HepG2 (cell line): ENCODE measurements around the gene CEBPB. TPM values are rescaled to one million over a fixed set of nuclear protein-coding genes. Genes with fewer than 3 reads are reported as not detected.
A peak's percentile ranks its signal among the peaks of the same experiment; 100 is the strongest.

Source experiments
- ATAC-seq: fragments of 200-7000 bp; cut with Tn5 transposase; 3 replicates; pipeline ENCODE4 v1.9.1; 2020; ENCODE audit warnings: mild to moderate bottlenecking, moderate library complexity
- BruUV-seq: library from RNA; stranded (reverse); fragments of 400-500 nt; replicated peaks from 2 replicates; lab custom pipeline; 2021; lab: Mats Ljungman, UMichigan
- CTCF ChIA-PET: fragments of 300-600 bp; formaldehyde crosslinking; extraction: SDS; loops from one replicate; lab custom pipeline; 2021; ENCODE audit warnings: low total read pairs, inconsistent platforms, low intra/inter-chr PET ratio; lab: Yijun Ruan, JAX
- POLR2A ChIA-PET: fragments of 350-600 bp; sonication (Branson Sonifier 250); formaldehyde crosslinking; loops from one replicate; lab custom pipeline; 2020; ENCODE audit warnings: antibody characterized with exemption, inconsistent platforms; lab: Yijun Ruan, JAX
- DNase-seq: peaks from one replicate; pipeline ENCODE4 v3.0.0-alpha.2; 2015; ENCODE audit warnings: low spot score
- FAIRE-seq: peaks from 3 replicates; lab custom pipeline; 2011; peaks lifted over from hg19 to GRCh38; lab: Jason Lieb, UNC
- H2AFZ ChIP-seq: one replicate; pipeline ENCODE4 v1.6.1; 2011; ENCODE audit warnings: low read length, inconsistent platforms
- H3K27ac ChIP-seq: fragments of 300-600 bp; 3 replicates; pipeline ENCODE4 v1.8.0; 2011; ENCODE audit warnings: mixed run types, mild to moderate bottlenecking, mixed read lengths, low read length, inconsistent platforms; ENCODE audit not compliant: insufficient read depth; ENCODE audit errors: extremely low read length
- H3K27me3 ChIP-seq, 2 experiments: fragments of 200-600 bp in 1 of 2; 2 replicates in 1 of 2; 3 replicates in 1 of 2; pipeline versions ENCODE4 v1.6.0 to v1.8.0; 2011; ENCODE audit warnings: low read length in 2 of 2, mild to moderate bottlenecking in 2 of 2, moderate library complexity in 2 of 2, inconsistent platforms in 1 of 2; ENCODE audit not compliant: insufficient read depth in 2 of 2, control insufficient read depth in 1 of 2
- H3K36me3 ChIP-seq, 2 experiments: fragments of 200-600 bp in 1 of 2; replicated peaks in 1 of 2; 2 replicates in 1 of 2; 3 replicates in 1 of 2; pipeline versions ENCODE4 v1.5.1 to v1.8.0; 2011; ENCODE audit warnings: low read length in 2 of 2, inconsistent platforms in 1 of 2; ENCODE audit not compliant: insufficient read depth in 2 of 2, control insufficient read depth in 1 of 2
- H3K4me1 ChIP-seq: 2 replicates; pipeline ENCODE4 v1.5.1; 2012; ENCODE audit warnings: low read length, inconsistent platforms; ENCODE audit not compliant: insufficient read depth
- H3K4me2 ChIP-seq: 2 replicates; pipeline ENCODE4 v1.6.0; 2011; ENCODE audit warnings: low read depth, low read length, inconsistent platforms
- H3K4me3 ChIP-seq, 3 experiments: fragments of 200-600 bp in 1 of 3; sonication (generic), shearing (Covaris generic) in 1 of 3; replicated peaks in 1 of 3; 2 replicates each; pipeline ENCODE4 v1.5.1; 2011 to 2016; ENCODE audit warnings: low read length in 3 of 3, inconsistent platforms in 2 of 3, low read depth in 2 of 3, mild to moderate bottlenecking in 2 of 3, control low read depth in 1 of 3, mixed read lengths in 1 of 3; ENCODE audit not compliant: insufficient read depth in 1 of 3
- H3K79me2 ChIP-seq: one replicate; pipeline ENCODE4 v1.6.1; 2011; ENCODE audit warnings: low read length, inconsistent platforms; ENCODE audit not compliant: insufficient read depth
- H3K9ac ChIP-seq: 2 replicates; pipeline ENCODE4 v1.6.0; 2011; ENCODE audit warnings: mild to moderate bottlenecking, low read depth, low read length, inconsistent platforms; ENCODE audit not compliant: insufficient read depth
- H3K9me3 ChIP-seq: 2 replicates; pipeline ENCODE4 v1.5.1; 2012; ENCODE audit warnings: mild to moderate bottlenecking, low read length
- H4K20me1 ChIP-seq: 2 replicates; pipeline ENCODE4 v1.6.0; 2011; ENCODE audit warnings: inconsistent platforms, mild to moderate bottlenecking, low read length, moderate library complexity; ENCODE audit not compliant: insufficient read depth
- AHR ChIP-seq: IDR thresholded peaks from 2 replicates; pipeline ENCODE4 v1.6.1; 2018; ENCODE audit warnings: missing genetic modification reagents, missing compliant biosample characterization
- DNMT1 ChIP-seq: sonication (generic); formaldehyde crosslinking; IDR thresholded peaks from 2 replicates; pipeline ENCODE4 v1.5.1; 2020; ENCODE audit warnings: mild to moderate bottlenecking, missing genetic modification reagents
- HMG20B ChIP-seq: conservative IDR thresholded peaks from 2 replicates; pipeline ENCODE4 v1.6.1; 2016; ENCODE audit warnings: missing genetic modification reagents, missing compliant biosample characterization
- KDM2A ChIP-seq: sonication (generic); formaldehyde crosslinking; IDR thresholded peaks from 2 replicates; pipeline ENCODE4 v1.4.0; 2020; ENCODE audit warnings: low read depth, missing genetic modification reagents, borderline replicate concordance
- NKX3-1 ChIP-seq: sonication (generic); formaldehyde crosslinking; IDR thresholded peaks from 2 replicates; pipeline ENCODE4 v1.5.0; 2020; ENCODE audit warnings: missing genetic modification reagents
- ZMYM3 ChIP-seq: sonication (generic); formaldehyde crosslinking; IDR thresholded peaks from 2 replicates; pipeline ENCODE4 v1.5.1; 2020; ENCODE audit warnings: mild to moderate bottlenecking, missing genetic modification reagents
- ZNF136 ChIP-seq: sonication (generic); formaldehyde crosslinking; IDR thresholded peaks from 2 replicates; pipeline ENCODE4 v1.8.1; 2022; ENCODE audit warnings: low read depth, mild to moderate bottlenecking, moderate library complexity, missing genetic modification reagents
- ZNF629 ChIP-seq: sonication (generic); formaldehyde crosslinking; conservative IDR thresholded peaks from 2 replicates; pipeline ENCODE4 v1.5.0; 2020; ENCODE audit warnings: missing genetic modification reagents
- ZNF768 ChIP-seq: sonication (generic); formaldehyde crosslinking; IDR thresholded peaks from 2 replicates; pipeline ENCODE4 v1.4.0; 2020; ENCODE audit warnings: missing genetic modification reagents
- ZNF790 ChIP-seq: sonication (generic); formaldehyde crosslinking; IDR thresholded peaks from 2 replicates; pipeline ENCODE4 v1.8.0; 2022; ENCODE audit warnings: missing genetic modification reagents, mild to moderate bottlenecking, borderline replicate concordance
- WGBS: methylation state at CpG from one replicate; pipeline ENCODE4 v1.1.6; 2017; ENCODE audit warnings: low lambda C conversion rate; 5-methylcytosine and 5-hydroxymethylcytosine counted together
- in situ Hi-C: cut with HindIII; loops from 2 replicates; pipeline ENCODE4 v1.10.0; 2017; ENCODE audit warnings: low pct_unique_long_range_greater_than_20kb; ENCODE audit not compliant: extremely low pct_ligation_motif_present
- intact Hi-C: fragments of 100-400 bp; cut with micrococcal nuclease; formaldehyde crosslinking; loops from one replicate; pipeline ENCODE4 v1.10.0; 2022; ENCODE audit not compliant: unreplicated experiment
- polyA plus RNA-seq, 8 experiments: library from polyadenylated mRNA; depleted of rRNA in 3 of 8; stranded (reverse) in 7 of 8; unstranded in 1 of 8; fragments of >200 nt; fragmentation: Illumina TruSeq in 4 of 8; extraction: Trizol in 4 of 8; gene quantifications; 2 replicates each; pipeline versions ENCODE4 v1.2.1 to v1.2.3, GENCODE V29; 2011 to 2016; ENCODE audit warnings: low read depth in 4 of 8, missing spikeins in 1 of 8, mixed read lengths in 1 of 8; ENCODE audit not compliant: insufficient read depth in 1 of 8
- total RNA-seq, 5 experiments: library from RNA; depleted of rRNA; stranded (reverse); fragments of >200 nt; fragmentation: Illumina TruSeq; extraction: Trizol; gene quantifications; 2 replicates each; pipeline ENCODE4 v1.2.3, GENCODE V29; 2016; ENCODE audit warnings: low read depth in 1 of 5
- TF ChIP-seq, protein P1 (sequence below): IDR thresholded peaks from 2 replicates; pipeline ENCODE4 v1.4.0; 2020; ENCODE audit warnings: mild to moderate bottlenecking, missing genetic modification reagents

CEBPB gene
- total and polyA plus RNA-seq, 2 of the 13 experiments (the other 11 are each of a cell fraction or from before 2014, with no cell fraction given): 18.5 to 28.2 TPM

- H3K27ac ChIP-seq: no peak overlapping the region
- ChIA-PET POLR2A (interaction anchor here (1.4 kb wide), 1 partner anchor 9 kb away, joined by 3 read pairs; no protein-coding TSS in a partner anchor), CTCF (no interaction called here)
- no peaks in the 10 kb centered on the region for H3K9me3 ChIP-seq
- H2AFZ ChIP-seq: no peak overlapping the region
- no peak for ATAC-seq
- in situ Hi-C loops: no loop called here
- H3K4me2 ChIP-seq: peak overlapping the region; percentile 10; the same call in 1 of the 2 replicates
- H3K36me3 ChIP-seq: no peaks in the 10 kb centered on the region
- no peak for DNase-seq
- BruUV-seq: no TSS peak
- FAIRE-seq: no peak
- 22% methylated on average over 12 of the region's 12 CpGs for WGBS
- H3K27me3 ChIP-seq: peaks cover 11 to 59% of the 10 kb centered on the region in 2 experiments; a peak in 4 of 5 replicates
- TF ChIP-seq ZNF768 (CRISPR knock-in tag) (peak; percentile 93), KDM2A (CRISPR knock-in tag) (peak; percentile 35; the same call in 1 of the 2 replicates), AHR (CRISPR knock-in tag) (no peak), DNMT1 (CRISPR knock-in tag) (no peak), ZNF629 (peak; percentile 45; the same call in 1 of the 2 replicates), ZMYM3 (CRISPR knock-in tag) (peak; percentile 19; the same call in 1 of the 2 replicates), ZNF790 (no peak), NKX3-1 (CRISPR knock-in tag) (no peak), HMG20B (CRISPR knock-in tag) (no peak), ZNF136 (no peak)
- TF ChIP-seq, protein P1, sequence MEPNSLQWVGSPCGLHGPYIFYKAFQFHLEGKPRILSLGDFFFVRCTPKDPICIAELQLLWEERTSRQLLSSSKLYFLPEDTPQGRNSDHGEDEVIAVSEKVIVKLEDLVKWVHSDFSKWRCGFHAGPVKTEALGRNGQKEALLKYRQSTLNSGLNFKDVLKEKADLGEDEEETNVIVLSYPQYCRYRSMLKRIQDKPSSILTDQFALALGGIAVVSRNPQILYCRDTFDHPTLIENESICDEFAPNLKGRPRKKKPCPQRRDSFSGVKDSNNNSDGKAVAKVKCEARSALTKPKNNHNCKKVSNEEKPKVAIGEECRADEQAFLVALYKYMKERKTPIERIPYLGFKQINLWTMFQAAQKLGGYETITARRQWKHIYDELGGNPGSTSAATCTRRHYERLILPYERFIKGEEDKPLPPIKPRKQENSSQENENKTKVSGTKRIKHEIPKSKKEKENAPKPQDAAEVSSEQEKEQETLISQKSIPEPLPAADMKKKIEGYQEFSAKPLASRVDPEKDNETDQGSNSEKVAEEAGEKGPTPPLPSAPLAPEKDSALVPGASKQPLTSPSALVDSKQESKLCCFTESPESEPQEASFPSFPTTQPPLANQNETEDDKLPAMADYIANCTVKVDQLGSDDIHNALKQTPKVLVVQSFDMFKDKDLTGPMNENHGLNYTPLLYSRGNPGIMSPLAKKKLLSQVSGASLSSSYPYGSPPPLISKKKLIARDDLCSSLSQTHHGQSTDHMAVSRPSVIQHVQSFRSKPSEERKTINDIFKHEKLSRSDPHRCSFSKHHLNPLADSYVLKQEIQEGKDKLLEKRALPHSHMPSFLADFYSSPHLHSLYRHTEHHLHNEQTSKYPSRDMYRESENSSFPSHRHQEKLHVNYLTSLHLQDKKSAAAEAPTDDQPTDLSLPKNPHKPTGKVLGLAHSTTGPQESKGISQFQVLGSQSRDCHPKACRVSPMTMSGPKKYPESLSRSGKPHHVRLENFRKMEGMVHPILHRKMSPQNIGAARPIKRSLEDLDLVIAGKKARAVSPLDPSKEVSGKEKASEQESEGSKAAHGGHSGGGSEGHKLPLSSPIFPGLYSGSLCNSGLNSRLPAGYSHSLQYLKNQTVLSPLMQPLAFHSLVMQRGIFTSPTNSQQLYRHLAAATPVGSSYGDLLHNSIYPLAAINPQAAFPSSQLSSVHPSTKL (CRISPR knock-in tag): no peak
- intact Hi-C loops: no loop called here
- peaks cover 37% of the 10 kb centered on the region for H3K4me1 ChIP-seq
- no peaks in the 10 kb centered on the region for H3K79me2 ChIP-seq
- H3K9ac ChIP-seq: no peak overlapping the region
- no peak overlapping the region for H3K4me3 ChIP-seq
- no peaks in the 10 kb centered on the region for H4K20me1 ChIP-seq
Observed at GRCh38 chr20:50234288-50234687, 43.7 kb downstream of the CEBPB start.
